Vagina (tissue), 2 donors: ENCODE data around the gene PLET1. TPM values are rescaled to one million over a fixed set of nuclear protein-coding genes. Genes with fewer than 3 reads are reported as not detected.

ENCODE experiments used
- DNase-seq, 2 donors: peaks; one replicate each; pipeline ENCODE4 v3.0.0-alpha.2; 2017; ENCODE audit errors: extremely low spot score in 2 of 2
- H3K27ac ChIP-seq: fragments of 200-600 bp; sonication (generic); one replicate; pipeline ENCODE4 v1.5.1; 2019
- H3K27me3 ChIP-seq: fragments of 200-600 bp; sonication (generic); one replicate; pipeline ENCODE4 v1.5.1; 2019
- H3K36me3 ChIP-seq, 2 donors: fragments of 200-600 bp; sonication (generic); one replicate each; pipeline ENCODE4 v1.5.1; 2017 to 2019
- H3K4me1 ChIP-seq: fragments of 200-600 bp; sonication (generic); one replicate; pipeline ENCODE4 v1.5.1; 2019
- H3K4me3 ChIP-seq, 2 donors: fragments of 200-600 bp; sonication (generic); 1 replicate in 1 of 2; 2 replicates in 1 of 2; pipeline ENCODE4 v1.5.1; 2016 to 2019
- H3K9me3 ChIP-seq: fragments of 200-600 bp; sonication (generic); one replicate; pipeline ENCODE4 v1.5.1; 2019
- CTCF ChIP-seq, 3 experiments: fragments of 450-650 bp in 2 of 3; fragments of 200-600 bp in 1 of 3; sonication (generic) in 1 of 3; IDR thresholded peaks; one replicate each; pipeline ENCODE4 v1.5.1; 2017 to 2019; ENCODE audit warnings: antibody characterized with exemption in 3 of 3, mild to moderate bottlenecking in 2 of 3, moderate library complexity in 2 of 3
- POLR2A ChIP-seq, 2 donors: fragments of 450-650 bp; IDR thresholded peaks; one replicate each; pipeline ENCODE4 v1.6.1; 2017; ENCODE audit warnings: antibody characterized with exemption in 2 of 2, mild to moderate bottlenecking in 2 of 2, moderate library complexity in 2 of 2
- POLR2AphosphoS5 ChIP-seq, 2 donors: sonication (generic); formaldehyde crosslinking; IDR thresholded peaks; one replicate each; pipeline ENCODE4 v1.9.0; 2017; ENCODE audit warnings: antibody characterized with exemption in 2 of 2, mild to moderate bottlenecking in 2 of 2, low read depth in 1 of 2; ENCODE audit not compliant: insufficient read depth in 1 of 2
- intact Hi-C: fragments of 100-400 bp; cut with DNase I; formaldehyde crosslinking; loops from one replicate; pipeline ENCODE4 v1.15.1; 2023
- total RNA-seq: library from RNA; depleted of rRNA; stranded (reverse); fragments of >200 nt; gene quantifications from one replicate; pipeline ENCODE4 v1.2.3, GENCODE V29; 2016

The PLET1 gene
- total RNA-seq, 1 donor from 2014 or later = not detected

- no peak for DNase-seq
- H3K4me1 ChIP-seq = peaks cover 27% of the 10 kb centered on the region
- H3K4me3 ChIP-seq = no peak overlapping the region
- H3K27ac ChIP-seq = no peak overlapping the region
- intact Hi-C loops = no loop called here
- H3K9me3 ChIP-seq = no peaks in the 10 kb centered on the region
- no peaks in the 10 kb centered on the region for H3K27me3 ChIP-seq
- H3K36me3 ChIP-seq = no peaks in the 10 kb centered on the region
- TF ChIP-seq CTCF (IDR thresholded peaks at IDR 0.05) (no peak), POLR2AphosphoS5 (IDR thresholded peaks at IDR 0.05; ENCODE audit: insufficient read depth in 1 of 2, low read depth in 1 of 2) (no peak), POLR2A (IDR thresholded peaks at IDR 0.05) (no peak)
These were observed 36.7 kb upstream of the PLET1 start for GRCh38 chr11:112297248-112297866.

- TF ChIP-seq POLR2AphosphoS5 (IDR thresholded peaks at IDR 0.05; ENCODE audit: insufficient read depth in 1 of 2, low read depth in 1 of 2) = no peak
- TF ChIP-seq POLR2A (IDR thresholded peaks at IDR 0.05) = no peak
- TF ChIP-seq CTCF (IDR thresholded peaks at IDR 0.05) = no peak
- Histone ChIP-seq H3K27me3 (no peaks in the 10 kb centered on the region), H3K9me3 (no peaks in the 10 kb centered on the region), H3K27ac (no peak overlapping the region), H3K36me3 (no peaks in the 10 kb centered on the region), H3K4me1 (peaks cover 22% of the 10 kb centered on the region), H3K4me3 (no peak overlapping the region)
- intact Hi-C loops = no loop called here
- no peak for DNase-seq
These were observed 35.4 kb upstream of the PLET1 start for GRCh38 chr11:112296044-112296443.

- Histone ChIP-seq H3K27me3 (no peaks in the 10 kb centered on the region), H3K4me3 (no peak overlapping the region), H3K4me1 (peaks cover 23% of the 10 kb centered on the region), H3K9me3 (no peaks in the 10 kb centered on the region), H3K27ac (no peak overlapping the region), H3K36me3 (no peaks in the 10 kb centered on the region)
- no peak for TF ChIP-seq CTCF (IDR thresholded peaks at IDR 0.05)
- TF ChIP-seq POLR2AphosphoS5 (IDR thresholded peaks at IDR 0.05; ENCODE audit: insufficient read depth in 1 of 2, low read depth in 1 of 2) = no peak
- no peak for TF ChIP-seq POLR2A (IDR thresholded peaks at IDR 0.05)
- DNase-seq = no peak
- intact Hi-C loops = no loop called here
These were observed 34.2 kb upstream of the PLET1 start for GRCh38 chr11:112294688-112295340.

GRCh38 chr11:112293614-112294013 is 33.0 kb upstream of the PLET1 start:
- H3K27me3 ChIP-seq = no peaks in the 10 kb centered on the region
- no peak for DNase-seq
- H3K27ac ChIP-seq = peak overlapping the region; percentile 46
- intact Hi-C loops = no loop called here
- peaks cover 27% of the 10 kb centered on the region for H3K4me1 ChIP-seq
- no peaks in the 10 kb centered on the region for H3K9me3 ChIP-seq
- no peaks in the 10 kb centered on the region for H3K36me3 ChIP-seq
- no peak overlapping the region for H3K4me3 ChIP-seq
- TF ChIP-seq POLR2A (IDR thresholded peaks at IDR 0.05) (no peak), CTCF (IDR thresholded peaks at IDR 0.05) (no peak), POLR2AphosphoS5 (IDR thresholded peaks at IDR 0.05; ENCODE audit: insufficient read depth in 1 of 2, low read depth in 1 of 2) (no peak)

- no peak for TF ChIP-seq POLR2A (IDR thresholded peaks at IDR 0.05)
- peak; percentile 15 to 77 for TF ChIP-seq POLR2AphosphoS5 (IDR thresholded peaks at IDR 0.05; ENCODE audit: insufficient read depth in 1 of 2, low read depth in 1 of 2)
- no peak for TF ChIP-seq CTCF (IDR thresholded peaks at IDR 0.05)
- intact Hi-C loops = no loop called here
- Histone ChIP-seq H3K27ac (peak overlapping the region; percentile 47), H3K4me1 (peaks cover 27% of the 10 kb centered on the region), H3K36me3 (no peaks in the 10 kb centered on the region), H3K27me3 (no peaks in the 10 kb centered on the region), H3K4me3 (no peak overlapping the region), H3K9me3 (no peaks in the 10 kb centered on the region)
- no peak for DNase-seq
These were observed 32.2 kb upstream of the PLET1 start for GRCh38 chr11:112292785-112293407.
